ENCODE results near the gene PTPRT.

PTPRT gene

DNA sequence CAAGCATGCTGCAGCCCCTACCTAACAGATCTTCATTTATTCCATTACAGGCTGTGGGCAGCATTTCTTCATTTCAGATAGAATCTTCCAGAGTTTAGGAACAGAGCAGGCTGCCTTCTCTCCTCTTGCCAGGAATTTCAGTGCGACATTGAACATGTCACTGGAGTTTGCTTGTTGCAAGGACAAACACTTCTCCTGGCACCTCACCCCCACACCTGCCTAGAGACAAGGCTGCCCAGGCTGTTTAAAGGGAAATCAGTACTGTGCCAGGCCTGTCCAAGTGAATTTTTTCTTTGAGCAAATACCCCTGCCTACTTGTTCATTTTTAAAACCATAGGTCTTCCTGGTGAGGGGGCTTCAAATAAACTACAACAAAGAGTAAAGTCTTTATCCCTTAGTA, 594.1 kb downstream of the PTPRT start:
- DNase-seq, result no peak

DNA sequence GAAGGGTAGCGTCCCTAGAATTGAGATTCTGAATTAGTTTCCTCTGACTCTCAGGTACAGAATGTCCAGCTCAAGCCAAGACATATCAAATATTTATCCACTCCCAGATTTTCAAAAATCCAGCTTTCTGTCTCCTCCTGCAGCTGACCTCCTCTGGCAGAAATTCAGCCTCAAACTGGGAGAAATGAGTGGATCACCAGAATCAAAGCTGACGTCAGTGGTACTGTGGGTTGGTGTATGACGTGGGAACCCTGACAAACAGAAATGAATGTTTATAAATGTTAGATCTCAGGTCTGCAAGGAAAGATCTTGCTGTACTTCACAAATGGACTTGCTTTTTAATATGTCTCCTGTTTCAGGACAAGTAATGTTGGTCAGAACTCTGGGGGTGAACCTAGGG, 595.0 kb downstream of the PTPRT start:
- DNase-seq, result no peak

DNA sequence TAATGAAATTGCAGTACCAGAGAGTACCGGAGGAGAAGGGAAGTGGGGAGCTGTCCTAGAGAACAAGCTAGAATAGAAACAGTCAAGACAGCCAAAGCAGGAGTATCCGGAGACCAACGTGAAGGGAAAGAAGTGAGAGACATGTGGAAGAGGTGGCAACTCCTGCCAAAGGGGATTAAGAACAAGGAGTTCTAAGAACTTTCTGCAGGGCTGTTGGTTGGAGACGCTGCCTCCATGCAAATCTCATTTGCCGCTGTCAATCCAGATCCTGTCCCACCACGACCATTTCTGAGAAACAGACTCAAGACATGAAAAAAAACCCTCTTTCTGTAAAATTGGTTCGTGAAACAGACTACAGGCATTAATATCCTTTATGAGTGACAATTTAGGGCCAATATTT, 595.7 kb downstream of the PTPRT start:
- DNase-seq, result no peak

- no peak for DNase-seq
Measured at GRCh38 chr20:42589976-42590639, 599.6 kb downstream of the PTPRT start.

GRCh38 chr20:42588847-42589246, 600.9 kb downstream of the PTPRT start:
- DNase-seq, result no peak

DNA sequence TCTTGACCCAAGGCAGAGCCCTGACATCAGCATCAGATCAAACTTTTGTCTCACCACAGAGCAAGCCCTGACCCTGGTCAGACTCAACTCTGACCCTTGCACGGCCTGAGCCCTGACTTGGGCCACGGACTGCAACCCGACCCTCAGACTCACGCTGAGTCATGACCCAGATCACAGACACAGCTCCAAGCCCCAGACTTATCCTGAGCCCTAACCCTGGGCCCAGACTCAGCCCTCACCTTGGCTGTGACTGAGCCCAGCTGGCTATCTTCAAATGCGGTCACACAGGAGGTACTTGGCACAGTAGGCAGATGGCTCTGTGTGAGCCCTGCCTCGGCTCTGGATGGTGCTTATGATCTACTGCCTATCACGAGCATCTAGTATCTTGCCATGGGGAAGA, 602.3 kb downstream of the PTPRT start:
- DNase-seq, result no peak

- no peak for DNase-seq
Measured at GRCh38 chr20:42581311-42581710, 608.4 kb downstream of the PTPRT start.

GRCh38 chr20:42576167-42576566, 613.5 kb downstream of the PTPRT start:
- DNase-seq, result no peak

GRCh38 chr20:42572320-42573016, 617.2 kb downstream of the PTPRT start:
- DNase-seq, result no peak

DNA sequence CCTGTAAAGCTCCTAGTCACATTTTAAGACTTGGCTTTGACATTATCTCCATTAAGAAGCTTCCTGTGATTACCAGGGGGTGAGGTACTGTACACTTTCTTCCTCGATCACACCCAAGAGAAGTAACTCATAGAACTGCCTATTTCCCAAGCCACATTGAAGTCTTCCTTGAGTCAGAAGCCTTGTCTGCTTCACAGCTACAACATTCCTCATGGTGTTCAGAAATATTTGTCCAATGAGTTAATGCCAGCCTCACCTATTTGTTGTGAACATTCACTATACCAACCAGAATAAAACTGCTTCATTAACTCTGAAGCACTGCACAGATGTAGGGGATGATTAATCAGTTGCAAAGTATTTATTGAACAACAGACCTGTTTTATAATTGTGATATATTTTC, 622.3 kb downstream of the PTPRT start:
- no peak for DNase-seq

DNA sequence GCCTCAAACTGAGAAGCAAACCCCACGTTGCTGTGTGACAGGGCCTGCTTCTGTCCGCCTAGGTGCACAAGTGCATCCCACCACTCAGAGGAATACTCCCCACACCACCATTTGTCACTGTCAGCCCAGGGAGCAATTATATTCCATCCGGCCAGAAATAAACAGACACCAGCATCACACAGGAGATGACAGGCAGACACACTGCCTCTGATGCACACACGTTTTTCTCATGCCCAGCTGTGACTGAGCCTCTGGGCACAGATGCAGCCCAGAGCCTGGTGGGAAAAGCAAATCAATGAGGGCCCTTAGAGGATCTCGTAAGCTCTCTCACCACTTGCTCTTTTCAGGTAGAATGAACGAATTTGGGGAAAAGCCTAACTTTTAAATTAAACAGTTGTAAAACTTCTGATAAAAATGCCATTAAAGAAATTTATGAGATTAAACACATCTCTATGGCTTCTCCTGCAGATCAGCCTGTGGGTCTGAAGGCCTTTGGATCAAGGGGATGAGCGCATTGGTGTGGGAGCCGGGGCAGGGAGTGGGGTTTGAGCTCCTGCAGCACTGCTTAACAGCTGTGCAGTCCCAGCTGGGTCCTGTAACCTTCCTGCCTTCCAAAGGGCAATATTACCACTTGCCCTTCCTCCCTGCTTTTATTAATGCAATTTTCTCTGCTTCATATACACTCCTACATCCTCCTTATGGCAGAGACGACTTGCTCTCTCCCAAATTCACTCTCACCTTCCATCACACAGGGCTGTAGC, 624.3 kb downstream of the PTPRT start:
- no peak for DNase-seq

DNA sequence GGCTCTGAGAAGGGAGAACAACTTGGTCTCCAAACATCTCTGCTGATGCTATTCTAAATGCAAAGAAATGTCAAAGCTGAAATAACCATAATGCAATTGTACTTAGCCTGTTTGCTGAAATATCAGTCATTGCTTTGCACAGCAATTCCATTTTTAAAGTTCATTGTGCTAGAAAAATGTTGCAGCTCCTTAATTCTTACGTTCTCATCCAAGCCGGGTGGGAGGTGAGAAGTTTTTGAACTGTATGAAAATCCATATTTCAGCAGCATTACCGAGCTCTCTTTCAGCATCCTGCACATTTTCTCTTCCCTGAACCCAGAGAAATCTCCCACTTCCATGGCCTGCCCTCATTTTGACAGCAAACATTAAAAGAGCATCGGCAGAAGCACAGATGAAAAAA, 630.0 kb downstream of the PTPRT start:
- no peak for DNase-seq

DNA sequence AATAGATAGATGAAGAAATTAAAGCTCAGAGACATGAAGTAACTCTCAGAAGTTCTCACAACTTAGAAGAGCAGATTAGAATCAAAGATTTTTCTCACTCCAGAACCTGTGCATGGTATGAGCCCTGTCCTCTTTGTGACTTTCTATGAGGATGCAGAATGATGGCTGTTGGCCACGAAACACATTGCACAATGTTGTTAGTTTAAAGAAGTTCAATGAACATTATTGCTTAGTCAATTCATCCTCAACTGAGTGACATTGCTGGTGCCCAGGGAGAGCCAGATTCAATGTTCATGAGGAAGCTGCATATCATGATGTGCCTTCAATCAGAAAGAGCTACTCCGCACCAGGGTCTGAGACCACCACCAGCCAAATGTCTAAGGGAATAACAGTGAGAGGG, 633.1 kb downstream of the PTPRT start:
- DNase-seq, result no peak

- DNase-seq, result no peak
Measured at GRCh38 chr20:42553374-42553773, 636.3 kb downstream of the PTPRT start.

GRCh38 chr20:42549496-42549895, 640.2 kb downstream of the PTPRT start:
- DNase-seq, result no peak

DNA sequence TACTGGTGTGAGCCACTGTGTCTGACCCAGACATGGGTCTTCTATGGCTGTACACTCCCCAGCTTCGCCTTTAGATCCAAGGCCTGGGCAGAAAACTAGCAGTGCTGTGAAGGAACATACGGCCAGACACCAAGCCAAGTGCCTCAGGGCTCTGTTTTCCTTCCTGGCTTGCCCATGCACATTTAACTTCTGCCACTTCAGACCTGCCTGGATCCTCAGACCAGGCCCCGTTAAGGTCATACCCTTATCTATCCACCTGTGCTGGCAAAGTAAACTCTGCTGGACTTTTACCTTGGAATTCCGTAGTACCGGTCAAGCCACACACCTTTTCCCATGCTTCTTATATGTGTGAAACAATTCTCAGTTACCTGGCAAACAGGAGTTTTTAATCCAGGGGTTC, 644.8 kb downstream of the PTPRT start:
- no peak for DNase-seq

GRCh38 chr20:42532831-42533230, 656.9 kb downstream of the PTPRT start:
- DNase-seq, result no peak

DNA sequence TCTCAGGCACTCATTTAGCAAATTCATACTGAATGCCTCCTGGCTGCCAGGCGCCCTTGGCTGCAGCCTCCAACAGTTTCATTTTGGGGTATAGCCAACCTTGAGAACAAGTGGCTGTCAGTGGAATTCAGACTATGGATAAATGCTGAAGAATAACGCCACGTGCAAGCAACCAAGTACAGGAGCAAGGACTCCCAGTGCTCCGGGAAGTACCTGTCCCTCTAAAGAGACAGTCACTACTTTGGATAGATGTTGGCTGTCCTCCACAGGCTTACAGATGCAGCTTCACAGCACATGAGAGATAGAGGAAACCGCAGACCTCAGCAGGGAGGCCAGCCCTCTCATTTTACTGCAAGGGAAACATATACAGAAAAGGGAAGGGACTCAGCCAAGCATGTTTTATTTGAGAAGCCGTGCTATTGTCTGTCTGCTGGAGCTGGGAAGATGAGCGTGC, 658.2 kb downstream of the PTPRT start:
- DNase-seq, result no peak

- peak; percentile 36 for DNase-seq
Measured at GRCh38 chr20:42530855-42531448, 658.8 kb downstream of the PTPRT start.

GRCh38 chr20:42530191-42530590, 659.5 kb downstream of the PTPRT start:
- no peak for DNase-seq

GRCh38 chr20:42524058-42524457, 665.6 kb downstream of the PTPRT start:
- no peak for DNase-seq

- no peak for DNase-seq
Measured at GRCh38 chr20:42516692-42517091, 673.0 kb downstream of the PTPRT start.

GRCh38 chr20:42510686-42511085, 679.0 kb downstream of the PTPRT start:
- DNase-seq, result no peak

DNA sequence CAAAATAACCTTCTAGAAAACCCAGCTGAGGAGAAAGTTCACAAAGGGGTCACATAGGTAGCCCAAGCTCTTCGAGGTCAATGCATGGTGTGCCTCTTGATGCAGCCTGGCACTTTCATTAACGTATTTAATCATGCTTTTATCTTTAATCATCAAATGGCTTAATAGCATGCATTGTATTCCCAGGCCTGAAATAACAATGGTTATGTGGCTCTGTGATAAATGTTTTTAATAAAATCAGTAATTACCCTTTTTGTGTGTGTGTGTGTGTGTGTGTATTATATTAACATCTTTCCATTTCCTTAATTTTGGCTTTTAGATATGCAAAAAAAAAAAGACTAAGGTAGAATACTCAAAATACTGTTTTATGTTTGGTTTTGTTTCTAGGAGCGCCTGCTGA, 681.8 kb downstream of the PTPRT start:
- no peak for DNase-seq
